ENCODE results near the gene PDAP1.

DNA sequence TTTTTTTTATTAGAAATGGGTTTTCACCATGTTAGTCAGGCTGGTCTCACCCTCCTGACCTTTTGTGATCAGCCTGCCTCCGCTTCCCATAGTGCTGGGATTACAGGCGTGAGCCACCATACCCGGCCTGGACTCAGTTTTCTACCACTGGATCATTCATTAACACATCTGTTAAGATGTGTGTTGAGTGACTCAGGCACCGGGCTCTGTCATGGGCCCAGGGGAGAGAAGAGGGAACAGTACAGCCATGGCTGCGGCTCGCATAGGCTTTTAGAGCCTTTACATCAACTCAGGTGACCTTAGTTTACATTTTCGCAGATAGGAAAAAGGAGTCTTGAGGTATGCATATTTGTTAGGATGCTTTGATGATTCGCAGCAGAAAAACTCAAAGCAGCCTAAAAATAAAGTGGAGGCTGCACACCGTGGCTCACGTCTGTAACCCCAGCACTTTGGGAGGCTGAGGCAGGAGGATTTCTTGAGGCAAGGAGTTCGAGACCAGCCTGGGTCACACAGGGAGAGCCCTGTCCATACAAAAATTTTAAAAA lies 36.9 kb downstream of the PDAP1 start:
- TF ChIP-seq NFYA (IDR thresholded peaks at IDR 0.05; ENCODE audit: borderline replicate concordance, low read depth, low read length), result no peak
- no peak for TF ChIP-seq FOXM1 (IDR thresholded peaks at IDR 0.05; ENCODE audit: low read depth, low read length)
- no peak for TF ChIP-seq NFYB (IDR thresholded peaks at IDR 0.05; ENCODE audit: insufficient read depth, low read depth, low read length)
- TF ChIP-seq NR2C2 (IDR thresholded peaks at IDR 0.05; ENCODE audit: borderline replicate concordance, control insufficient read depth, insufficient read length, low read depth), result no peak
- no peak for TF ChIP-seq SMAD1 (IDR thresholded peaks at IDR 0.05; ENCODE audit: low read depth, partially characterized antibody)
